ENCODE data around the gene TDRD12.

DNA sequence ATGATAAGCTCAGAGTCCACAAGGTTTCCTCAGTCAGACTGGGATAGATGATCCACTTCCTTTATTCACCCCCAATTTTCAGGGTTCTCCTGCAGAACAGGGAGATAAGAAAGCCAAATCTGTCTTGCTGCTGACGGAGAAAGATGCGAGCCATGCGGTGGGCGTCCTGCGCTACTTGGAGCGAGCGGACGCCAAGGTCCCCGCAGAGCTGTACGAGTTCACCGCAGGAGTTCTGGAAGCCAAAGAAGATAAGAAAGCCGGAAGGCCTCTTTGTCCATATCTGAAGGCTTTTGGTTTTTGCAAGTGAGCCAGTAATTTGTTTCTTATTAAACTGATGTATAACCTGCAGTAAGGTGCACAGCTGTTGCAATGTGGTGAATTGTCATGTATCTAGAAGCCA is 83.3 kb downstream of the TDRD12 start:
- TF ChIP-seq, protein P1, sequence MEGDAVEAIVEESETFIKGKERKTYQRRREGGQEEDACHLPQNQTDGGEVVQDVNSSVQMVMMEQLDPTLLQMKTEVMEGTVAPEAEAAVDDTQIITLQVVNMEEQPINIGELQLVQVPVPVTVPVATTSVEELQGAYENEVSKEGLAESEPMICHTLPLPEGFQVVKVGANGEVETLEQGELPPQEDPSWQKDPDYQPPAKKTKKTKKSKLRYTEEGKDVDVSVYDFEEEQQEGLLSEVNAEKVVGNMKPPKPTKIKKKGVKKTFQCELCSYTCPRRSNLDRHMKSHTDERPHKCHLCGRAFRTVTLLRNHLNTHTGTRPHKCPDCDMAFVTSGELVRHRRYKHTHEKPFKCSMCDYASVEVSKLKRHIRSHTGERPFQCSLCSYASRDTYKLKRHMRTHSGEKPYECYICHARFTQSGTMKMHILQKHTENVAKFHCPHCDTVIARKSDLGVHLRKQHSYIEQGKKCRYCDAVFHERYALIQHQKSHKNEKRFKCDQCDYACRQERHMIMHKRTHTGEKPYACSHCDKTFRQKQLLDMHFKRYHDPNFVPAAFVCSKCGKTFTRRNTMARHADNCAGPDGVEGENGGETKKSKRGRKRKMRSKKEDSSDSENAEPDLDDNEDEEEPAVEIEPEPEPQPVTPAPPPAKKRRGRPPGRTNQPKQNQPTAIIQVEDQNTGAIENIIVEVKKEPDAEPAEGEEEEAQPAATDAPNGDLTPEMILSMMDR (IDR thresholded peaks at IDR 0.05): no peak
- TF ChIP-seq POLR2A (IDR thresholded peaks at IDR 0.05): no peak
